ENCODE measurements around the gene LSG1. TPM values are rescaled to one million over a fixed set of nuclear protein-coding genes. Genes with fewer than 3 reads are reported as not detected.

The LSG1 gene
- total RNA-seq, 1 donor from 2014 or later: 23.4 TPM

DNA sequence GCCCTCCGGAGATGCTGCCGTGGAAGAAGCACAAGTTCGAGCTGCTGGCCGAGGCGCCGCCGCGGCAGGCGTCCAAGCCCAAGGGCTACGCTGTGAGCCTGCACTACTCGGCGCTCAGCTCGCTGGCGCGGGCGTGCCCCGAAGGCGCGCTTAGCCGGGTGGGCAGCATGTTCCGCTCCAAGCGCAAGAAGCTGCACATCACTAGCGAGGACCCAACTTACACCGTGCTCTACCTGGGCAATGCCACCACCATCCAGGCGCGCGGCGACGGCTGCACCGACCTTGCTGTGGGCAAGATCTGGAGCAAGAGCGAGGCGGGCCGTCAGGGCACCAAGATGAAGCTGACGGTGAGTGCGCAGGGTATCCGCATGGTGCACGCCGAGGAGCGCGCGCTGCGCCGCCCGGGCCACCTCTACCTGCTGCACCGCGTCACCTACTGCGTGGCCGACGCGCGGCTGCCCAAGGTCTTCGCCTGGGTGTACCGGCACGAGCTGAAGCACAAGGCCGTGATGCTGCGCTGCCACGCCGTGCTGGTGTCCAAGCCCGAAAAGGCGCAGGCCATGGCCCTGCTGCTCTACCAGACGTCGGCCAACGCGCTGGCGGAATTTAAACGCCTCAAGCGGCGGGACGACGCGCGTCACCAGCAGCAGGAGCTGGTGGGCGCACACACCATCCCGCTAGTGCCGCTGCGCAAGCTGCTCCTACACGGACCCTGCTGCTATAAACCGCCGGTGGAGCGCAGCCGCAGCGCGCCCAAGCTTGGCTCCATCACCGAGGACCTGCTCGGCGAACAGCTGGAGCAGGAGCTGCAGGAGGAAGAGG lies 15.0 kb upstream of the LSG1 start:
- H3K36me3 ChIP-seq: peaks cover 8% of the 10 kb centered on the region
- H3K27ac ChIP-seq (replicated peaks): peak overlapping the region; percentile 97
- no peaks in the 10 kb centered on the region for H3K9me3 ChIP-seq (replicated peaks)
- H3K4me1 ChIP-seq: peaks cover 85% of the 10 kb centered on the region
- no peak for TF ChIP-seq CTCF (IDR thresholded peaks at IDR 0.05; ENCODE audit: borderline replicate concordance)
- intact Hi-C loops (cut with micrococcal nuclease): loop anchor here (10.0 kb wide), 1 partner anchor 838 kb away; no protein-coding TSS in a partner anchor
- H3K4me3 ChIP-seq: peak overlapping the region; percentile 93
- DNase-seq: peak; percentile 73
- no peaks in the 10 kb centered on the region for H3K27me3 ChIP-seq (ENCODE audit: low read depth)

DNA sequence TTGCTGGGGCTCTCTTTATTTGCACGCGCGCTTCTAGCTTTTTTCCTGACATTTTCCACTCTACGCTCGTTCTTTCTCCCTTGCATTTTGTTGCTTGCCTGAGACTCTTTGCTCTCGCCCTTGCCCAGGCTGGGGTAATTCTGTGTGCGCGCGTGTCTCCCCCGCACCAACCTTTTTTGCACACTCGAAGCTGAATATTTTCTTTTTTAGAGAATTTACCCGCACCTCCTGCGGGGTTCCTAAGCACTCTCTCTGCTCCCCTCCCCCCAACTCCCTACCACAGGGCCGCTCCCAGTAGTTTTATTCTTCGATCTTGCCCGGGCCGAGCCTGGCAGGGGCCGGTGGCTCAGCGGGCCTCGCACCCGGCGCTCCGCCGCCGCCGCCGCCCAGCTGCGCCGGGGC lies 14.4 kb upstream of the LSG1 start:
- Histone ChIP-seq H3K4me1 (peaks cover 79% of the 10 kb centered on the region), H3K36me3 (peaks cover 8% of the 10 kb centered on the region), H3K27me3 (ENCODE audit: low read depth) (no peaks in the 10 kb centered on the region), H3K4me3 (peak overlapping the region; percentile 93), H3K27ac (replicated peaks) (peak overlapping the region; percentile 97), H3K9me3 (replicated peaks) (no peaks in the 10 kb centered on the region)
- intact Hi-C loops (cut with micrococcal nuclease): loop anchor here (10.0 kb wide), 1 partner anchor 838 kb away; no protein-coding TSS in a partner anchor
- no peak for DNase-seq
- no peak for TF ChIP-seq CTCF (IDR thresholded peaks at IDR 0.05; ENCODE audit: borderline replicate concordance)

DNA sequence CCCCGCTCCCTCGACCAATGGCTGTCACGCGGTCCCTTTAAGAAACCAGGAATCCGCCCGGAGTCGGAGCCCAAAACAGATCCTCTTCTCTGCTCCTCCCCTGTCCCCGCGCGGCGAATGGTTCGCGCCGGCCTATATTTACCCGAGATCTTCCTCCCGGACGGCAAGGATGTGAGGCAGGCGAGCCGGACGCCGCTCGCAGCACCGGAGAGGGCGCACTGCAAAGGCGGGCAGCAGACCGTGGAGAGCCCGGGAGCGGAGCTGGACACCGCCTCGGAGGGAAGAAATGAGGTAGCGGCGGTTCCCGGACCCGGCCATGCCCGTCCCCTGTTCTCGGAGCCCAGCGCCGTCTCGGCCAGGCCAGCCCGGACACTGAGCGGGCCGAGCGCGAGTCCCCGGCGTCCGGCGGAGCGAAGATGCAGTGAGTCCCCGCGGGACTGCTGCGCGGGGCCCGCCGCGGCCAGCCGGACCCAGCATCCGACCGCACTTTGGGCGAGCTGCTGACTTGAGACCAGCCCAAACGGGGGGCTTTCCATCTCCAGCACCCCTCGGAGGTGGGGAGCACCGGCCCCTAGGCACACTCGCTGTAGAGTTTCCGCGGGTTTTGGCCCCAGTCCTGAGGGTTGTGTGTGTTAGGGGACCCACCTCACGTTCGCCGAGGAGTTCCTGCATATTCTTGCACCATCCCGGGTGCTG lies 13.9 kb upstream of the LSG1 start, which contains the start of gene FAM43A:
Gene FAM43A (plus strand): TSS at position 166 of the 696 bp plus-strand sequence. CDS start 944 bp downstream, outside the sequence.
- Histone ChIP-seq H3K27ac (replicated peaks) (peak within 1 kb of the TSS; percentile 97), H3K27me3 (ENCODE audit: low read depth) (no peaks in the 10 kb centered on the region), H3K4me3 (peak within 1 kb of the TSS; percentile 93), H3K9me3 (replicated peaks) (no peaks in the 10 kb centered on the region), H3K4me1 (peaks cover 74% of the 10 kb centered on the region), H3K36me3 (peaks cover 8% of the 10 kb centered on the region)
- TF ChIP-seq CTCF (IDR thresholded peaks at IDR 0.05; ENCODE audit: borderline replicate concordance): peak; percentile 30
- intact Hi-C loops (cut with micrococcal nuclease): loop anchor here (10.0 kb wide), 1 partner anchor 839 kb away; no protein-coding TSS in a partner anchor
- DNase-seq: peak; percentile 96

GRCh38 chr3:194685065-194685717 lies 13.2 kb upstream of the LSG1 start:
- peaks cover 8% of the 10 kb centered on the region for H3K36me3 ChIP-seq
- H3K27ac ChIP-seq (replicated peaks): peak overlapping the region; percentile 97
- peaks cover 67% of the 10 kb centered on the region for H3K4me1 ChIP-seq
- intact Hi-C loops (cut with micrococcal nuclease): loop anchor here (10.0 kb wide), 1 partner anchor 840 kb away; no protein-coding TSS in a partner anchor
- no peaks in the 10 kb centered on the region for H3K27me3 ChIP-seq (ENCODE audit: low read depth)
- no peak for DNase-seq
- no peaks in the 10 kb centered on the region for H3K9me3 ChIP-seq (replicated peaks)
- TF ChIP-seq CTCF (IDR thresholded peaks at IDR 0.05; ENCODE audit: borderline replicate concordance): no peak
- peak overlapping the region; percentile 93 for H3K4me3 ChIP-seq

- no peaks in the 10 kb centered on the region for H3K27me3 ChIP-seq (ENCODE audit: low read depth)
- DNase-seq: no peak
- H3K27ac ChIP-seq (replicated peaks): peak overlapping the region; percentile 20
- peaks cover 8% of the 10 kb centered on the region for H3K36me3 ChIP-seq
- H3K4me1 ChIP-seq: peaks cover 49% of the 10 kb centered on the region
- no peaks in the 10 kb centered on the region for H3K9me3 ChIP-seq (replicated peaks)
- TF ChIP-seq CTCF (IDR thresholded peaks at IDR 0.05; ENCODE audit: borderline replicate concordance): no peak
- intact Hi-C loops (cut with micrococcal nuclease): loop anchor here (5.0 to 10.0 kb wide), 3 partner anchors 424 to 841 kb away; no protein-coding TSS in a partner anchor
- no peak overlapping the region for H3K4me3 ChIP-seq
Observed at GRCh38 chr3:194683380-194683779, 11.4 kb upstream of the LSG1 start.

Measured in left ventricle myocardium inferior (tissue), 1 donor.